Esophagus muscularis mucosa (tissue), 4 donors: ENCODE results near the gene FCHO2. TPM values are rescaled to one million over a fixed set of nuclear protein-coding genes. Genes with fewer than 3 reads are reported as not detected.

Experiments used
- DNase-seq: peaks from one replicate; pipeline ENCODE4 v3.0.0-alpha.2; 2017; ENCODE audit errors: extremely low spot score
- H3K27ac ChIP-seq, 4 donors: fragments of 200-600 bp; sonication (generic); replicated peaks in 1 of 4; 1 replicate in 3 of 4; 2 replicates in 1 of 4; pipeline ENCODE4 v1.5.1; 2016 to 2019; ENCODE audit warnings: mild to moderate bottlenecking in 1 of 4
- H3K27me3 ChIP-seq, 4 donors: fragments of 200-600 bp; sonication (generic); one replicate each; pipeline versions ENCODE4 v1.5.1 to v1.6.0; 2016 to 2019
- H3K36me3 ChIP-seq, 4 donors: fragments of 200-600 bp; sonication (generic); one replicate each; pipeline ENCODE4 v1.5.1; 2016 to 2019
- H3K4me1 ChIP-seq, 4 donors: fragments of 200-600 bp; sonication (generic); one replicate each; pipeline ENCODE4 v1.5.1; 2016 to 2019
- H3K4me3 ChIP-seq, 4 donors: fragments of 200-600 bp; sonication (generic); 1 replicate in 2 of 4; 2 replicates in 2 of 4; pipeline ENCODE4 v1.5.1; 2016 to 2019; ENCODE audit warnings: mild to moderate bottlenecking in 4 of 4, moderate library complexity in 1 of 4
- H3K9me3 ChIP-seq, 4 donors: fragments of 200-600 bp; sonication (generic); 1 replicate in 3 of 4; 2 replicates in 1 of 4; pipeline ENCODE4 v1.5.1; 2016 to 2019
- EP300 ChIP-seq: sonication (generic); formaldehyde crosslinking; IDR thresholded peaks from one replicate; pipeline ENCODE4 v1.6.1; 2017; ENCODE audit warnings: antibody characterized with exemption
- POLR2A ChIP-seq: fragments of 450-650 bp; IDR thresholded peaks from one replicate; pipeline ENCODE4 v1.6.1; 2017; ENCODE audit warnings: antibody characterized with exemption, moderate library complexity, mild to moderate bottlenecking, low read depth
- POLR2AphosphoS5 ChIP-seq, 2 donors: sonication (generic); formaldehyde crosslinking; IDR thresholded peaks; one replicate each; pipeline ENCODE4 v1.6.1; 2017; ENCODE audit warnings: antibody characterized with exemption in 2 of 2
- WGBS: methylation state at CpG from one replicate; pipeline ENCODE4 v1.1.5; 2018; 5-methylcytosine and 5-hydroxymethylcytosine counted together
- intact Hi-C: fragments of 100-400 bp; cut with DNase I; formaldehyde crosslinking; loops from one replicate; pipeline ENCODE4 v1.15.1; 2023
- total RNA-seq, 4 donors: library from RNA; depleted of rRNA; stranded (reverse); fragments of >200 nt; gene quantifications; one replicate each; pipeline versions ENCODE4 v1.1.0 to v1.2.1, GENCODE V29; 2016
- TF ChIP-seq, protein P1 (sequence below), 3 experiments: fragments of 200-600 bp in 2 of 3; fragments of 450-650 bp in 1 of 3; sonication (generic) in 2 of 3; IDR thresholded peaks; one replicate each; pipeline ENCODE4 v1.5.1; 2017 to 2019; ENCODE audit warnings: antibody characterized with exemption in 3 of 3, mild to moderate bottlenecking in 2 of 3, moderate library complexity in 1 of 3

The FCHO2 gene
- total RNA-seq, 4 donors from 2014 or later = 19.7 to 26.6 (median 23.1) TPM

DNA sequence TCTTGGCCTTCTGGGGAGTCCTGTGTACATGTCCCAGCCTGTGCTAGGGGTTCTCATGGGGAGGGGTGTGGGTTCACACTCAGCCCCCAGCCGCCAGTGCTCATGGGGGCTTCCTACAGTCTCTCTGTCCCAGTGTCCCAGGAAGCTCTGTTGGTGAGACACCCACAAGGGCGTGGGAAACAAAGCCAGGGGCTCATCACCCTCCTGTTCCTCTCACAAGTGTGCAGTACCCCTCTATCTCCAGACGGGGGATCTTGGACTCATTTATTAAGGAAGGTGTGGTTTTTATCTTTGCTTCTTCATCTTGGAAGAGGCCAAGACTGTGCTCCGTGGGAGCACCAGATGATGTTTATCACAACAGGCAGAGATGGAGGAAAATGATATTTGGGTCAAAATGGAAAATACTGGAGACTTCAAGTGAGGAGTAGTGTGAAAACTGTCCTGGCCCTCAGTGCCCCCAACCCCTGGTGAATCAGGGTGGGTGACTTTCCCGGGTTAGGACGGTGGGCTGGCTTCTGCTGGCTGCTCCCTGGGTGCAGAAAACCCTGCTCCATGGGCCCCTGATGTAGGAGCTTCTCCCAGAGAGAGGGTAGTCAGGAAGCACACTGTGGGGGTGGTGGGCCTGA lies 179.7 kb downstream of the FCHO2 start:
- 70% methylated on average over 4 of the region's 6 CpGs for WGBS

DNA sequence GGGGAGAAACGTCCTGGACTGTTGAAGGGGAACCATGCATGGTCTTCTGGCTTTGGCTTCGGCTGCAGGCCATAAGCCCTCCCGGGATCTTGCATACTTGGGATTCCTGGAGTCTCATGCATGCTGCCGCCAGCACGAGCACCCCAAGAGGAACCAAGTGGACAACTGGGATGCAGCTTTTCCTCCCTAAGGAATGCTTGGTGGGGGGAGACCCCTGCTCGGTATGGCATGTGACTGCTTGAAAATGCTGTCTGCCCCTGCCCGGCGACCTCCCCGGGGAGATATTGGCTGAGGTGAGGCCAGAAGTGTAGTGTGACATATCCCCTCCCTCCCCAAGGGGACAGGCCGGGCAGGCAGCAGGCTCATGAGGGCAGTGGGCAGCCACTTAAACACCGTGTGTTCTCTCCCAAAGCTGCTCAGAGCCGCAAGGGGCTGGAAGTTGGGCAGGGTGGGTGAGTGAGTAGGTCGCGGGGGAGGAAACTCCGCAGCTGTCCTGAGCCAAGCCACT lies 180.3 kb downstream of the FCHO2 start:
- no peak for TF ChIP-seq POLR2A
- 68% methylated on average over 11 of the region's 15 CpGs for WGBS
- H3K27ac ChIP-seq = no peak overlapping the region
- no peak overlapping the region for H3K4me3 ChIP-seq
- intact Hi-C loops = no loop called here
- H3K4me1 ChIP-seq = no peaks in the 10 kb centered on the region
- H3K36me3 ChIP-seq = no peaks in the 10 kb centered on the region
- no peak for DNase-seq
- peaks cover 0 to 25% (median 0%) of the 10 kb centered on the region in 4 donors for H3K27me3 ChIP-seq
- no peaks in the 10 kb centered on the region for H3K9me3 ChIP-seq

More for the DNA sequence above, 179.7 kb downstream of the FCHO2 start:
- Histone ChIP-seq H3K4me1 (no peaks in the 10 kb centered on the region), H3K36me3 (no peaks in the 10 kb centered on the region), H3K9me3 (no peaks in the 10 kb centered on the region), H3K27me3 (peaks cover 0 to 25% (median 0%) of the 10 kb centered on the region in 4 donors), H3K27ac (no peak overlapping the region), H3K4me3 (no peak overlapping the region)
- TF ChIP-seq POLR2AphosphoS5 (IDR thresholded peaks at IDR 0.05) = no peak
- TF ChIP-seq EP300 = no peak
- TF ChIP-seq, protein P1, sequence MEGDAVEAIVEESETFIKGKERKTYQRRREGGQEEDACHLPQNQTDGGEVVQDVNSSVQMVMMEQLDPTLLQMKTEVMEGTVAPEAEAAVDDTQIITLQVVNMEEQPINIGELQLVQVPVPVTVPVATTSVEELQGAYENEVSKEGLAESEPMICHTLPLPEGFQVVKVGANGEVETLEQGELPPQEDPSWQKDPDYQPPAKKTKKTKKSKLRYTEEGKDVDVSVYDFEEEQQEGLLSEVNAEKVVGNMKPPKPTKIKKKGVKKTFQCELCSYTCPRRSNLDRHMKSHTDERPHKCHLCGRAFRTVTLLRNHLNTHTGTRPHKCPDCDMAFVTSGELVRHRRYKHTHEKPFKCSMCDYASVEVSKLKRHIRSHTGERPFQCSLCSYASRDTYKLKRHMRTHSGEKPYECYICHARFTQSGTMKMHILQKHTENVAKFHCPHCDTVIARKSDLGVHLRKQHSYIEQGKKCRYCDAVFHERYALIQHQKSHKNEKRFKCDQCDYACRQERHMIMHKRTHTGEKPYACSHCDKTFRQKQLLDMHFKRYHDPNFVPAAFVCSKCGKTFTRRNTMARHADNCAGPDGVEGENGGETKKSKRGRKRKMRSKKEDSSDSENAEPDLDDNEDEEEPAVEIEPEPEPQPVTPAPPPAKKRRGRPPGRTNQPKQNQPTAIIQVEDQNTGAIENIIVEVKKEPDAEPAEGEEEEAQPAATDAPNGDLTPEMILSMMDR (IDR thresholded peaks at IDR 0.05) = peak in 1 of 3 experiments; percentile 26
- TF ChIP-seq POLR2A = no peak
- intact Hi-C loops = no loop called here
- no peak for DNase-seq

DNA sequence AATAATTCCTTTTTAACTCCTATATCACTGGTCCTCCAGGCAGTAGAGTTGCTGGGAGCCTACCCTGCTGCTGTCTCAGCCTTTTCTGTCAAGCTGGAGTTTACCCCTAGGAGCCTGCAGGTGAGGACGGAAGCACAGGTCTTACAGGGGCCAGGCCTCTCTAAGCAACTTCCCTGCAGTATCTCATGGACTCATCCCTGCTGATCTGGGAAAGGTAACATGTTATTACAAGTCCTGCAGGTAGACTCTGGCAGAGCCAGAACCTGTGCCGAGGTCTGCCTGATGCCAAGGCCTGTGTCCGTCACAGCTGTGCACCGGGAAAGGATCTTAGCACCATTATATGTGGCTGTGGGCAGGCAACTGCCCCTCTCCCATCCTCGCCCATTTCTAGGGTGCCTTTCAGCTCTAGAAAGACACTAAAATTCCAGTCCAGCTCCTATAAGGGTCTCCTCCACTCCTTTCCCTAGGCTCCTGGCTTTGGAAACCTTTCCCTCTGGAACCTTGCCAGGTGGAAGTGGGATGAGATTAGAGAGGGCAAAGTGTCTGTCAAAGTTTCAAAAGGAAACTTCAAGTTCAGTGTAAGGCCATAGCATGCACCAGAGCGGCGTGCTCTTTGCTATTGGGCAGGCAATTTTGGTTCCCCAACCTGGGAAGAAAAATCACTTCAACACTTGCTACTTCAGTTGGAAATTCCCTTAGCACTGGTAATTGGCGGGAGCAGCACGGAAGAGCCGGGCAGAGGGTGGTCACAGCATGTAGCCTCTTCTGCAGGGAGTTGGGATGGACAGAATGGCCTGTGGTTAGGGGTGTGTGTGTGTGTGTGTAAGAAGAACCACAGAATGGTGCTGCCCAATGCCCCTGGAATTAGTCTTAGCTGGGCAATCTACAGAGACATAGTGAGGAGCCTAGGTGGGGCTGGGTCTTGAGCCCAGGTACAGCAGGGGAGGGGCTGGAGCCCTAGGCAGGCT lies 182.0 kb downstream of the FCHO2 start:
- Histone ChIP-seq H3K4me3 (no peak overlapping the region), H3K36me3 (no peaks in the 10 kb centered on the region), H3K27me3 (peaks cover 0 to 25% (median 0%) of the 10 kb centered on the region in 4 donors), H3K4me1 (no peaks in the 10 kb centered on the region), H3K9me3 (no peaks in the 10 kb centered on the region), H3K27ac (no peak overlapping the region)
- TF ChIP-seq POLR2A (no peak), POLR2AphosphoS5 (IDR thresholded peaks at IDR 0.05) (no peak), EP300 (no peak)
- TF ChIP-seq, protein P1 (IDR thresholded peaks at IDR 0.05) = no peak
- DNase-seq = no peak
- WGBS = 85% methylated on average over 10 of the region's 10 CpGs
- intact Hi-C loops = no loop called here

DNA sequence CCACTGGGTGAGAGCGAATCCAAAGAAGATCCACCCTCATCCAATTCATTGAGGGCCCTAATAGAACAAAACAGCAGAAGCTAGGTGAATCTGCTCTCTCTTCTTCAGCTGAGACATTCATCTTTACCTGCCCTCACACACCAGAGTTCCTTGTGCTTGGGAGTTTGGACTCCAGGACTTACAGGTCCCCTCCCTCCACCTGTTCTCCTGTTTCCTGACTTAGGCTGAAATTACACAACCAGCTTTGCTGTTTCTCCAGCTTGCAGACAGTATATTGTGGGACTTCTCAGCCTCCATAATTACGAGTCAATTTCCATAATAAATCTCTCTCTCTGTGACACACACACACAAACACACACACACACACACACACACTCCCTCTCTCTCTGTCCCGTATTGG lies 183.6 kb downstream of the FCHO2 start:
- H3K4me1 ChIP-seq = no peaks in the 10 kb centered on the region
- no peak for DNase-seq
- TF ChIP-seq, protein P1 (IDR thresholded peaks at IDR 0.05) = no peak
- TF ChIP-seq POLR2A = no peak
- no peak overlapping the region for H3K4me3 ChIP-seq
- WGBS = 76% methylated on average over 3 of the region's 3 CpGs
- intact Hi-C loops = no loop called here
- H3K36me3 ChIP-seq = no peaks in the 10 kb centered on the region
- no peak overlapping the region for H3K27ac ChIP-seq
- H3K9me3 ChIP-seq = no peaks in the 10 kb centered on the region
- H3K27me3 ChIP-seq = peaks cover 0 to 25% (median 0%) of the 10 kb centered on the region in 4 donors

Other genes starting within 250 kb of the FCHO2 start
- gene TNPO1, start 139.4 kb upstream of the FCHO2 start, total RNA-seq = 10 to 100 TPM; 67.8 to 81.8 (median 71.3) TPM
- gene TMEM171, start 164.5 kb downstream of the FCHO2 start, total RNA-seq = not detected
- gene TMEM174, start 217.2 kb downstream of the FCHO2 start, total RNA-seq = not detected